Astrocyte (in vitro differentiated cells and primary cell): Measurements from ENCODE around the gene ATP6V0E1.

Source experiments
- CTCF ChIP-seq: IDR thresholded peaks from 2 replicates; pipeline ENCODE4 v1.5.1; 2011; ENCODE audit warnings: low read depth, mild to moderate bottlenecking, inconsistent platforms, low read length, moderate library complexity; ENCODE audit not compliant: insufficient read depth
- EZH2 ChIP-seq: IDR thresholded peaks from 2 replicates; pipeline ENCODE4 v1.6.1; 2012; ENCODE audit warnings: mild to moderate bottlenecking, low read length, inconsistent platforms; ENCODE audit not compliant: insufficient read depth

GRCh38 chr5:173015598-173016455, 32.3 kb downstream of the ATP6V0E1 start:
- TF ChIP-seq CTCF (no peak), EZH2 (no peak)
